Glomerular visceral epithelial cell (primary cell): ENCODE data around the gene LGR4.
A peak's percentile ranks its signal among the peaks of the same experiment; 100 is the strongest.

Source experiments
- DNase-seq: peaks from one replicate; pipeline ENCODE4 v3.0.0-alpha.2; 2016; ENCODE audit errors: extremely low spot score

The LGR4 gene

DNA sequence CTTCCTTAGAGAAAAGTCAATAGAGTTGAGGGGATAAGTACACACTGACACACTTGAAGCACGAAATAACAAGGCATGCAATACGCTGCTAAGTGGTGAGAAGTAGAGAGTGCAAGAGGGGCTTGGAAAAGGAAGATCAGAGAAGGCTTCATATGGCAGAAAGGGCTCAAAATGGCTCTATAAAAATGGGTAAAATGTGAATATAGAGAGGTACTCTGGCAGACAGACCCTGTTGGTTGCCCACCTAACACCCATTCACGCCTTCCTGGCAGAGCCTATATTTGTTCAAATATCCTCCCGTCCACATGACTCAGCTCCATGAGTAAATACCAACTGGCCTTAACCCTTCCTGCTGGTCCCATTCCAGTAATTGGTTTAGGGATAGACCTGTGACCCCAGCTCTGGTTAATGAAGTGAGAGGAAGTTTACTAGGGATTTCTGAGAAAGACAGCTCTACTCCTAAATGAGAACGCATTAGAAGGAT is 70.7 kb downstream of the LGR4 start:
- DNase-seq: no peak

GRCh38 chr11:27401280-27401832 is 71.2 kb downstream of the LGR4 start:
- no peak for DNase-seq

- no peak for DNase-seq
These were observed 74.2 kb downstream of the LGR4 start for GRCh38 chr11:27398400-27398770.

GRCh38 chr11:27397624-27398399 is 74.8 kb downstream of the LGR4 start:
- no peak for DNase-seq

DNA sequence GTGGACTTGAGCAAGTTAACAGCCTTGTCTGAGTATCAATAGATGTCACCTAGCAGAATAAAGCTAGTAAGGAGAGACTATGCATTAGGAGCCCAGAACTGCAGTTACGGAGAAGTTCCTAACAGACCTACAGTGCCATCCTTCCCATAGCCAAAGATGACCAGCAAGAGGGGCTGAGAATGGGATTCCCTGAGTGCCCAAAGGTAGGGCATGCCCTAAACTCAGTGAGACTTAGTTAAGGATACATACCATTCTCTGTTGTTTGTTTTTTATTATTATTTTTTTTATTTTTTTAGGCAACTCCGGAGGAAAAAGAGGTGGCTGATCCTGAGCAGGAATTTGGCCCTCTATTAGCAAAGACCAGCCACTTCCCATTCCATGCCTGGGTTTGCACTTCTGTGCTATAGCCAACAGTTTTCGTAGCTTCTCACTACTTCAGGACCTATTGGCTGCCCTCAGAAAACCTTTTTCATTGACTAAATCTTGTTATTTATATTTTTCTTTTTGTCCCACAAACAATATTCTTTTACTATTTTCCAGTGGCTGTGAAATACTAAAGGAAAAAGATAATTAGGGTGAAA is 76.2 kb downstream of the LGR4 start:
- DNase-seq: no peak

- DNase-seq: peak; percentile 60
These were observed 76.9 kb downstream of the LGR4 start for GRCh38 chr11:27395556-27396258.

DNA sequence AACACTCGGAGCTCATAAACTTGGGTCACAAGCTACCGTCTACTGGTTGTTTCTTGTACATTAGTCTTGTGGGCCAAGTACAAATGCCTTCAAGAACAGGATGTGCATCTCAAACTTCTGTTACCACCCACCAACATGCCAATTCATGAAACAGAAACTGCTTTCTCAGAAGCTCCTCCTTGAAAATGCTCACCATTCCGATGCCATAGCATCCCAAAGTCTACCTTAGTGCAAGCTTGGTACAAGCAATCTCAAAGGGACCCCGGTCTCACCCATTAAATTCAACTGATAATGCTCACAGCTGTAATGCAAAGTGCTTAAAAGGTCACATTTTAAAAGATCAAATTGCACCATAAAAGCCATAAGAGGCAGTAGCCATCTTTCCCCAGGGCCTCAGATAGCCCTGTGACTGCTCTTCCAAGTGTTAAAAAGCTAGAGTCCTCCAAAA is 77.8 kb downstream of the LGR4 start:
- no peak for DNase-seq

DNA sequence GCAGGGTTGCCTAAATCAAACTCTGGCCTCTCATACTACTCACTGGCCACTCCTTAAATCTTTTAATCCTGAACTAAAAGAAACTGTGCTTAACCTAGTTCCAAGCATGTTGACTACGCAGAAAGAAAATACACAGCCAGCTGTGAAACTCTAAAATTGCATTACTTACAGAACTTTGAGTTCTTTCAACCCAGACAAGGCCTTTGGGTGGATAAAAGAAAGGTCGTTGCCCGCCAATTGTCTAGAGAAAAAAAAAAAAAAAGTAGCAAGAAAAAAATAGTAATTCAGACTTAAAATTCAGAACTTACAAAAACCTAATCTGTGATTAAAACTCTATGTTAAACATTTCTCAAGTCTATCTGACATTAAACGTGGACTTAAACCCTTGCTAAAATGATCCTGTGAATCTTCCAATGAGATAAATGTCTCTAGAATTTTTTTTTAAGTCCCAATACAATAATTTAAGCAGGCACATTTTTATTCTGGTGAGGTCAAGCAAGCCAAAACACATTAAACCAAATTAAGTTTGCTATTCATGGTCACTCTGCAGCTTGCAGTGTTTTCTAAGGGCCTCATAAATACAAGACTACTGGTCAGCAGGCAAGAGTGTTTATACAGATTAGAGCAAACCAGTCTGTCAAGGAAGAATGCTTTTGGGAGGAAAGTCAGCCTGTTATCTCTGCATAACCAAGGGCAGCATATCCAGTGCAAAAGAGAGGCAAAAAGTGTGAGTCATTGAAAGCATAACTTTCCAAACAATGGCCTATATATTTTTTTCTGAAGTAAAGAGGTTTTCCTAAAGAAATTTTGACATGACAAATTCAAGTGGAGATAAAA is 80.1 kb downstream of the LGR4 start:
- peak; percentile 46 for DNase-seq

- DNase-seq: no peak
These were observed 81.1 kb downstream of the LGR4 start for GRCh38 chr11:27391331-27392015.

- peak; percentile 20 for DNase-seq
These were observed 82.0 kb downstream of the LGR4 start for GRCh38 chr11:27390318-27391295.

DNA sequence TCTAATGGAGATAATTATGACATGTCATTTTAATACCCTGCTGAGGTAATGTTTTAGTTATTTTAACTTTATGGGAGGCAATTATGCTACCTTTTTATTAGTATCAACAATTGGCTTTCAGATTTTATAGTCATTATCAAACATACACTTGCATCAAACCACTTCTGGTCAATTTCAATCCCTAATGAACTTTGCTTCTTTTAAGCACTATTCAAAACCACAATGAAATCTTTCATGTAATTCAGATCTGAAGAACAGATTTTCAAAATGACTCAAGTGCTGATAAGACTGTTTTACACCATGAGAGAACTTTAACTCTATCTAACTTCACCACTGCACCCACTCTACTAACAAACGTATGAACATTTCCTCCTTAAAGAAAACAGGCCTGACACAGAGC is 83.7 kb downstream of the LGR4 start:
- DNase-seq: no peak

- DNase-seq: no peak
These were observed 84.6 kb downstream of the LGR4 start for GRCh38 chr11:27388001-27388400.

- no peak for DNase-seq
These were observed 85.2 kb downstream of the LGR4 start for GRCh38 chr11:27387362-27387761.

DNA sequence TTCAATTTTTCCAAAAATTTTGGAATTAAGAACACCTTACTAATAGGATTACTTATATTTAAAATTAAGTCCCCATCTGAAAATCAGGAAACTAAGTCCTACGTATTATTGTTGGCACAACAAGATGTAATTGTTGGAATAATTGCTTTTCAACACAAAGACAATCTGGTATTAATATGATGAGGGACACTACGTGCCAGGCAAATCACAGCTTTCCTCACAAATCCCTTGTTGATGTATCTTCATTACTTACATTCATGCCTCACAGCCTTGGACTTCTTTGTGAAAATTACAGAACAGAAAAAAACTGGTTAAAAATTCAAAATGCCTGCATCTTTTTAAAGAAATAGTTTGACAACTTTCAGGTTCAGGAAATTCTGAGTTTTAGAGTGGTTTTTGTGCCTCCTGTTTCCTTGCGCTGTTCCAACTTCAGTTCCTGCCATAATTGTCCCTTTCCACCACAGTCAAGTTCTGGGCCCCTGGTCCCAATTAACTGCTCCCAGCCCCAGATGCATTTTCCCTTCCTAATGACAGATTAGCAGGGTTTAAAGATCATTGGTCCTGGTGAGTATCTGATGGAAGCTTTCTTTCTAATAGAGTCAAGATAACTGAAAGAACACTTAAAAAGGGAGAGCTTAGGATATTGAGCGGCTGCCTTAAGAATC is 86.3 kb downstream of the LGR4 start:
- DNase-seq: no peak

- peak; percentile 42 for DNase-seq
These were observed 87.3 kb downstream of the LGR4 start for GRCh38 chr11:27385245-27385644.

- DNase-seq: no peak
These were observed 88.4 kb downstream of the LGR4 start for GRCh38 chr11:27384227-27384626.

DNA sequence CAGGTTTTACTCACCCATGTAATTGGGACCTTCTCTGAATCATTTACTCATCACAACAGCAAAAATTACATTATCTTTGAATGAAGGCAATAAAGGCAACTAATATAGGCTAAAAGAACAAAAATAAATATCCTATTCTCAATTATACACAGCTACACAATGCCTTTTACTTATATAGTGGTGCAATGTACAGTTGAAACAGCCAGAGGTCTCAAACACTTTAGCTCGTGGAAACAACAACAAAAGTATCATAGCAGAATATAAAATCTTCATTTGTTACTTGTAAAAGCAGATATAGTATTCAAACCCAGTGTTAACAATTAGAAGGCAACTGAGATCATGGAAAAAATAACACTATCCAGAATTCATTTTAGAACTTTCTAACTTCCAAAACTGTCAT is 88.9 kb downstream of the LGR4 start:
- DNase-seq: no peak

DNA sequence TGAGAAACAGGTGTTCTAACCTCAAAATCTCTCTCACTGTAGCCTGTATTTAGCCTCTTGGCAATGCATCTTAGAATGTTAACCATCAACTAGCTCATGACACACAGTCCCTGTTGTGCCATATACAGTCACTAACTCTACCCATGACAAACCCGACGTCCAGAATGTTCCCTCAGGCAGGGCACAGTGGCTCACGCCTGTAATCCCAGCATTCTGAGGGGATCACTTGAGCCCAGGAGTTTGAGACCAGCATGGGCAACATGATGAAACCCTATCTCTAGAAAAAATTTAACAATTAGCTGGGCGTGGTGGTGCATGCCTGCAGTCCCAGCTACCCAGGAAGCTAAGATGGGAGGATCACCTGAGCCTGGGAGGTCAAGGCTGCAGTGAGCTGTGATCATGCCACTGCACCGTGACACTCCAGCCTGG is 91.3 kb downstream of the LGR4 start:
- DNase-seq: peak; percentile 13

DNA sequence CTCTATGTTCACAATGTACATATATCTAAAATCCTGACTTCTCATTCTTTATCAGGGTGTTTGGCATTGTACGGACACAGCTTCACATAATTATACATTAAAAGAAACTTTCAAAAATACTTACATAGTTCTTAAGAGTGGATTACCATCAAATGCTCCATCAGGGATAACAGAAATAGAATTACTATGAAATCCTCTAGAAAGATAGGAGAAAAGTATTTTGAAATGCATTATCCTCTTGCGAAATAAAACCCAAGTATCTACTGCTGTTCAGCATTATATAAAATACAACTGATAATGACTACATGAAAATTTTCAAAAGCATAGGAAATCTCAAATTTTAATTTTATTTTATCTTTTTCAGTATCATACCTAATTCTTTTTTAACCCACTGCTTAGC is 91.8 kb downstream of the LGR4 start:
- no peak for DNase-seq
